ENCODE data around the gene DDX54.
"Not testable (repeated sequence)": the region's sequence is repeated elsewhere in the genome, so short reads cannot be mapped to it uniquely, and the experiment has no call there.

Gene DDX54

GRCh38 chr12:113158439-113159203 is 26.7 kb downstream of the DDX54 start:
- DNase-seq = no peak

GRCh38 chr12:113157218-113157859 is 27.9 kb downstream of the DDX54 start:
- DNase-seq = no peak

GRCh38 chr12:113155646-113156045 is 29.6 kb downstream of the DDX54 start:
- no peak for DNase-seq

GRCh38 chr12:113155060-113155459 is 30.2 kb downstream of the DDX54 start:
- DNase-seq = no peak

GRCh38 chr12:113154351-113154973 is 30.8 kb downstream of the DDX54 start:
- no peak for DNase-seq

GRCh38 chr12:113152835-113153814 is 32.2 kb downstream of the DDX54 start:
- no peak for DNase-seq

- no peak for DNase-seq
Observed at GRCh38 chr12:113152196-113152834, 33.0 kb downstream of the DDX54 start.

- DNase-seq = no peak
Observed at GRCh38 chr12:113151655-113152054, 33.6 kb downstream of the DDX54 start.

- DNase-seq = no peak
Observed at GRCh38 chr12:113149361-113150150, 35.7 kb downstream of the DDX54 start, which contains the start of gene CFAP73. TSS of gene CFAP73 (plus strand) at chr12:113149724. CDS start at chr12:113149858, 134 bp downstream.

GRCh38 chr12:113146999-113147398 is 38.3 kb downstream of the DDX54 start:
- DNase-seq = no peak

- no peak for DNase-seq
Observed at GRCh38 chr12:113145720-113146551, 39.3 kb downstream of the DDX54 start.

- DNase-seq = no peak
Observed at GRCh38 chr12:113144806-113145205, 40.5 kb downstream of the DDX54 start.

- no peak for DNase-seq
Observed at GRCh38 chr12:113143959-113144358, 41.3 kb downstream of the DDX54 start.

- DNase-seq = no peak
Observed at GRCh38 chr12:113142886-113143332, 42.4 kb downstream of the DDX54 start.

GRCh38 chr12:113142173-113142885 is 42.9 kb downstream of the DDX54 start:
- no peak for DNase-seq

- not testable (repeated sequence) for DNase-seq
Observed at GRCh38 chr12:113141716-113142115, 43.6 kb downstream of the DDX54 start.

- no peak for DNase-seq
Observed at GRCh38 chr12:113140706-113141105, 44.6 kb downstream of the DDX54 start.

GRCh38 chr12:113138826-113139225 is 46.5 kb downstream of the DDX54 start:
- DNase-seq = no peak

Measured in cortex of kidney (tissue), 1 donor.